MV-4-11 (cell line): ENCODE measurements around the gene PCDHGC4.
A peak's percentile ranks its signal among the peaks of the same experiment; 100 is the strongest.

ENCODE experiments used
- DNase-seq: peaks from one replicate; lab custom pipeline; 2025; lab: John Stamatoyannopoulos, UW

Gene PCDHGC4

DNA sequence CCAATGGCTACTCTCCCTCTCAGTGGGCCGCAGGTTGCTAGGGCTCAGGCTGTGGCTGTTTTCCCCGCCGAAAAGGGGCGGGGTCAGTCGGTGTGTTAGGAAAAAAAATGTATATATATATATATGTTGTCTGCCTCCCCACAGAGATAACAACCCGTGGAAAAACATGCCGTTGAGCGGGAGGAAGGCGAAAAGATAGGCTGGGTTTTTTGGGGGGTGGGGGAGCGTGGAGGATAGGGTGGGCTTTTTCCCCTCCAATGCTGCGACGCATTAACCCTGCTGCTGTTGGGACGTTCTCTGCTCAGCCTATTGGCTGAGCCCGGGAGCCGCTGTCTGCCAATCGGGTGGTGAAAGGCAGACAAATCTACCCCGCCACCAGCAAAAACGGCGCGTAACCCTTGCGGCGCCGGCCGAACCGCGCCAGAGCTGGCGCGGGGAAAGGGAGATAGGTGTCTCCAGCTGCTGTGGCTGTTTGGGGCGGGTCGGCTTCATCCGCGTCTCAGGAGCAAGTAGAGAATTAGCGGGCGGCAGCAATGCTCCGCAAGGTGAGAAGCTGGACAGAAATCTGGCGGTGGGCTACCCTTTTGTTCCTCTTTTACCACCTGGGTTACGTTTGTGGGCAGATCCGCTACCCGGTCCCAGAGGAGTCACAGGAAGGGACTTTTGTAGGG, at the start of gene PCDHGC4:
PCDHGC4 (plus strand) TSS at position 390 of the 671 bp plus-strand sequence; CDS start at position 534, 144 bp downstream.
- DNase-seq = no peak

DNA sequence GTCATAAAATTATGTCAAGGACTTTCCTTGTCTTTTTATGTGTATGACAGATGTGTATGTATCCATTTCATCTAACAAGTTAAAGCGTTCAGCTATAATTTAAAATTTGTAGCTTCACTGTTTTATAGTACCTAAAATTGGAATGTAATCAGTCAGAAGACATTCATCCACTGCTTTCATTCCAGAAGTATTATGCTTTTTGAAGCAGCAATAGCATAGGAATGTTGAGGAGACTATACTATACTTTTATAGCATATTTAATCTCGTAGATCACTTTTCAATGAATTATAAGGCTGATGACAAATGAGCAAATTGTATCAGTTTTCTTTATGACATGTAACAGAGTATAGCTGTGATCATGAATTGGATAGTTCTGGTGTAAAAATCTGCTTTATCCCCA, 47.6 kb upstream of the PCDHGC4 start:
- DNase-seq = no peak

GRCh38 chr5:141439411-141440141, 45.3 kb upstream of the PCDHGC4 start:
- no peak for DNase-seq

DNA sequence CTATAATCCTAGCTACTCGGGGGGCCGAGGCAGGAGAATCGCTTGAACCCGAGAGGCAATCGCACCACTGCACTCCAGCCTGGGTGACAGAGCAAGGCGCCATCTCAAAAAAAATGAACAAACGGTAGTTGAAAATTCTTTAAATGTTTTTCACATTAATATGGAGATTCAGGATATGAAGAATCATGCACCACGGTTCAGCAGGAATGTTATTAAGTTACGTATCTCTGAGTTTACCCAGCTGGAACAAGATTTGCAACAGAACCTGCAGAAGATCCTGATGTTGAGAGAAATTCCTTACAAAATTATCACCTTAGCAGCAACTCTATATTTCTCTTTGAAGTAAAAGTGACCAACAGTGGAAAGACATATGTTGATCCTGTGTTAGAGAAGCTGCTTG, 44.5 kb upstream of the PCDHGC4 start:
- no peak for DNase-seq

- no peak for DNase-seq
These were observed 43.2 kb upstream of the PCDHGC4 start for GRCh38 chr5:141441571-141442170.

DNA sequence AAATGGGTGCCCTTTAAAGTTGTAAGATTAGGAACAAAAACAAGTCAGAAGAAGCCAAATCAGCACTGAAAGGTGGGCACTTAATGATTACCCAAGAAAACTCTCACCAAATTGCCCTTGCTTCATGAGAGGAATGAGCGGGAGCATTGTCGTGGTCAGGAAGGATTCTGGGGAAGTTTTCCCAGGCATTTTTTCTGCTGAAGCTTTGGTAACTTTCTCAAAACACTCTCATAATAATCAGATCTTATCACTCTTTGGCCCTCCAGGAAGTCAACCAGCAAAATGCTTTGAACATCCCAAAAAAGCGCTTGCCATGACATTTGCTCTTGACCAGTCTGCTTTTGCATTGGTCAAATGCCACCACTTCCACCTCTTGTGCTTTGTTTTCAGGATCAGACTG, 19.5 kb upstream of the PCDHGC4 start:
- no peak for DNase-seq

GRCh38 chr5:141475625-141476131, 9.2 kb upstream of the PCDHGC4 start, which contains the start of gene PCDHGC3:
TSS of gene PCDHGC3 (plus strand) at chr5:141475966. CDS start at chr5:141476117, 151 bp downstream.
- DNase-seq = peak; percentile 83

GRCh38 chr5:141476132-141476911, 8.5 kb upstream of the PCDHGC4 start:
- DNase-seq = peak; percentile 49

GRCh38 chr5:141477044-141477575, 7.7 kb upstream of the PCDHGC4 start:
- no peak for DNase-seq

DNA sequence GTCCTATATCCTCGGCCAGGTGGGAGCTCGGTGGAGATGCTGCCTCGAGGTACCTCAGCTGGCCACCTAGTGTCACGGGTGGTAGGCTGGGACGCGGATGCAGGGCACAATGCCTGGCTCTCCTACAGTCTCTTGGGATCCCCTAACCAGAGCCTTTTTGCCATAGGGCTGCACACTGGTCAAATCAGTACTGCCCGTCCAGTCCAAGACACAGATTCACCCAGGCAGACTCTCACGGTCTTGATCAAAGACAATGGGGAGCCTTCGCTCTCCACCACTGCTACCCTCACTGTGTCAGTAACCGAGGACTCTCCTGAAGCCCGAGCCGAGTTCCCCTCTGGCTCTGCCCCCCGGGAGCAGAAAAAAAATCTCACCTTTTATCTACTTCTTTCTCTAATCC, 7.0 kb upstream of the PCDHGC4 start:
- no peak for DNase-seq

GRCh38 chr5:141478321-141478945, 6.4 kb upstream of the PCDHGC4 start:
- DNase-seq = peak; percentile 35

- DNase-seq = peak; percentile 86
These were observed 5.1 kb upstream of the PCDHGC4 start for GRCh38 chr5:141479776-141480175.

DNA sequence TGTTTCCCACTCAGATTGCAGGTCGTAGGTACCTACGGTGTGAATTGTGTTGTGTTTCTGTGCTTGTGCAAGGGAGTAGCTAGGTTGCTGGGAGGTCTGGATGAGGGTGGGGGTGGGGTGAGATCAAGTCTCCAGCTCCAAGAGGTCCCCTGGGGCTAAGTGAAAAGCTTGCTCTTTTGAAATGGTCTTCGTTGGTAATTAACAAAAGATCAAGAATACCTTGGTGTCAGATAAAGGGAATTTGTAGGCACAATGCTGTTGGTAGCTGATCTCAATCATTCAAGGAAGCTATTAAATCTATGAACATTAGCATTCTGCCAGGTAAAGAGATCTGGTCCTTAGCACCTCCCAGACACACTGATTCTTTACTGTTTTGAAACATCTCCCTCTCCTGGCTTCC, 928 bp upstream of the PCDHGC4 start:
- no peak for DNase-seq

DNA sequence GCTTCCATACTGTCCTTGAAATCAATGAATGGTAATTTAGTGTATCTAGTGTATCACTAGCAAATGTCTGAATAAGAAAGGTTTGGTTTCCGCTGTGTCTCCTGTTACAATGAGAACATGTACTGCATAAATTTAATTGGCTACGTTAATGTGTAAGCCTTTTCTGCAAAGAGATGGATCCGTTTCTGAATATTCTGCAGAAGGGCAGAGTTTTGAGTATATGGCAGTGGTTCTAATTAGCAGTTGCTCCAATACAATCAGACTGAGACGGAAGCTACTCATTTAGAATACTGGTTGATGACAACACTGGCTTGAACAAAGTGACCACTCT, 555 bp upstream of the PCDHGC4 start:
- no peak for DNase-seq

DNA sequence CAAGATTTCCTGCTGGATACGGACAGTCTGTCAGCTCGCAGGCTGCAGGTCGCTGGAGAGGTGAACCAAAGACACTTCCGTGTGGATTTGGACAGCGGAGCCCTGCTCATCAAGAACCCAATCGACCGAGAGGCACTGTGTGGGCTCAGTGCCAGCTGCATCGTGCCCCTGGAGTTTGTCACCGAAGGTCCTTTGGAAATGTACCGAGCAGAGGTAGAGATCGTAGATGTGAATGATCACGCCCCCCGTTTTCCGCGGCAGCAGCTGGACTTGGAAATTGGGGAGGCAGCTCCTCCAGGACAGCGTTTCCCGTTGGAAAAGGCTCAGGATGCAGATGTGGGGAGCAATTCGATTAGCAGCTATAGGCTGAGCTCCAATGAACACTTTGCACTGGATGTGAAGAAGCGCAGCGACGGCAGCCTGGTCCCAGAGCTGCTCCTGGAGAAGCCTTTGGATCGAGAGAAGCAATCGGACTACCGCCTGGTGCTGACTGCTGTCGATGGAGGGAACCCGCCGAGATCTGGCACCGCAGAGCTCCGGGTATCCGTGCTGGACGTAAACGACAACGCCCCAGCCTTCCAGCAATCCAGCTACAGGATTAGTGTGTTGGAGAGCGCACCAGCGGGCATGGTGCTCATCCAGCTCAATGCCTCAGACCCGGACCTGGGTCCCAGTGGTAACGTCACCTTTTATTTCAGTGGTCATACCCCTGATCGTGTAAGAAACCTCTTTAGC, 658 bp downstream of the PCDHGC4 start:
- DNase-seq = no peak

GRCh38 chr5:141486091-141486490, 1.3 kb downstream of the PCDHGC4 start:
- no peak for DNase-seq

- DNase-seq = no peak
These were observed 2.3 kb downstream of the PCDHGC4 start for GRCh38 chr5:141487131-141487530.

- no peak for DNase-seq
These were observed 4.0 kb downstream of the PCDHGC4 start, which contains the start of gene PCDHGC5 for GRCh38 chr5:141488591-141489561. TSS of gene PCDHGC5 (plus strand) at chr5:141489081. CDS start at chr5:141489241, 160 bp downstream.

GRCh38 chr5:141489841-141490240, 5.0 kb downstream of the PCDHGC4 start:
- DNase-seq = no peak
